C4-2B (cell line): Measurements from ENCODE around the gene LIN28B.
"Not testable (repeated sequence)": the region's sequence is repeated elsewhere in the genome, so short reads cannot be mapped to it uniquely, and the experiment has no call there.

ENCODE experiments used
- H3K27ac ChIP-seq: fragments of 450-650 bp; 2 replicates; pipeline ENCODE4 v1.5.1; 2017
- ZFX ChIP-seq: fragments of 450-650 bp; IDR thresholded peaks from 2 replicates; pipeline ENCODE4 v1.6.1; 2017
- TF ChIP-seq, protein P1 (sequence below): fragments of 450-650 bp; conservative IDR thresholded peaks from 2 replicates; pipeline ENCODE4 v1.5.1; 2017; ENCODE audit warnings: mild to moderate bottlenecking

LIN28B gene

DNA sequence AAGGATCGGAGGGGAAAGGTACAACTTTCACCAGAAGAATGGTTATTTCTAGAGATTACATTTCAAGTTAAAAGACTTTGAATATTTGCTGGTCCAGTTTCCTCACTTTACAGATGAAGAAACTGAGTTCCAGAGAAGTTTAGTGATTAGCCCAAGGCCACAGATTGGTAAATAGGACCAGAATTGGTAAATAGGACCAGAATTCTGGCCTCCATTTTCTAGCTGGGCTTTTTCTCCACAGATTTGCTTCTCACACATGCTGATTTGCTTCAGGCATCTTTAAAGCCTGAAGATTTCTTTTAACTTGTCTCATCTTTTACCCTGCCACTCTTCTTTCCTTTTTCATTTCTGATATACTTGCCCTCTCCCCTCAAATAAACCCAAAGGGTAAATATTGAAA is 5.2 kb upstream of the LIN28B start:
- no peak overlapping the region for H3K27ac ChIP-seq
- TF ChIP-seq ZFX = no peak
- TF ChIP-seq, protein P1, sequence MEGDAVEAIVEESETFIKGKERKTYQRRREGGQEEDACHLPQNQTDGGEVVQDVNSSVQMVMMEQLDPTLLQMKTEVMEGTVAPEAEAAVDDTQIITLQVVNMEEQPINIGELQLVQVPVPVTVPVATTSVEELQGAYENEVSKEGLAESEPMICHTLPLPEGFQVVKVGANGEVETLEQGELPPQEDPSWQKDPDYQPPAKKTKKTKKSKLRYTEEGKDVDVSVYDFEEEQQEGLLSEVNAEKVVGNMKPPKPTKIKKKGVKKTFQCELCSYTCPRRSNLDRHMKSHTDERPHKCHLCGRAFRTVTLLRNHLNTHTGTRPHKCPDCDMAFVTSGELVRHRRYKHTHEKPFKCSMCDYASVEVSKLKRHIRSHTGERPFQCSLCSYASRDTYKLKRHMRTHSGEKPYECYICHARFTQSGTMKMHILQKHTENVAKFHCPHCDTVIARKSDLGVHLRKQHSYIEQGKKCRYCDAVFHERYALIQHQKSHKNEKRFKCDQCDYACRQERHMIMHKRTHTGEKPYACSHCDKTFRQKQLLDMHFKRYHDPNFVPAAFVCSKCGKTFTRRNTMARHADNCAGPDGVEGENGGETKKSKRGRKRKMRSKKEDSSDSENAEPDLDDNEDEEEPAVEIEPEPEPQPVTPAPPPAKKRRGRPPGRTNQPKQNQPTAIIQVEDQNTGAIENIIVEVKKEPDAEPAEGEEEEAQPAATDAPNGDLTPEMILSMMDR = no peak

DNA sequence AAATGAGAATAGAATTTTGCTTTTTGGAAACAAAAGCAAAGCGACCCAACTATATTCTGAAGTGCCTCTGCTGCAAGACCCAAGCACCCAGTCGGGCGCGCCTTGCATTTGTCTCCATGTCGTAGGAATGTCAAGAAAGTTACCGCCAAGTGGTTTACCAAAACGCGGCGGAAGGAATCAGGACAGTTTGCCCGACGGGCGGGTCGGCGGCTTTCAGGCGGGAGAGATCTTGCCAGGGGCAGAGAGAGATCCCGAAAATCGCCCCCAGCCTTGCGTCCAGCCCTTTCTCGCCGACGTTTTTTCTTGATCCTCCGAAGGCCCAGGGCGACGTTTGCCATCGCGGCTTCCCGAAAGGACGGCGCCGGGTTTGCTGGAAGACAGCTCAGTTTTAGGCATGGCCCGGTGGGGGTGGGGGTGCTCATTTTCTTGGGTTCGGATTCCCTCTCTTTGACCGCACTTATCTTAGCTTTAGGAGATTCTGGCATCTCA is 4.0 kb upstream of the LIN28B start:
- TF ChIP-seq, protein P1 = no peak
- TF ChIP-seq ZFX = no peak
- no peak overlapping the region for H3K27ac ChIP-seq

DNA sequence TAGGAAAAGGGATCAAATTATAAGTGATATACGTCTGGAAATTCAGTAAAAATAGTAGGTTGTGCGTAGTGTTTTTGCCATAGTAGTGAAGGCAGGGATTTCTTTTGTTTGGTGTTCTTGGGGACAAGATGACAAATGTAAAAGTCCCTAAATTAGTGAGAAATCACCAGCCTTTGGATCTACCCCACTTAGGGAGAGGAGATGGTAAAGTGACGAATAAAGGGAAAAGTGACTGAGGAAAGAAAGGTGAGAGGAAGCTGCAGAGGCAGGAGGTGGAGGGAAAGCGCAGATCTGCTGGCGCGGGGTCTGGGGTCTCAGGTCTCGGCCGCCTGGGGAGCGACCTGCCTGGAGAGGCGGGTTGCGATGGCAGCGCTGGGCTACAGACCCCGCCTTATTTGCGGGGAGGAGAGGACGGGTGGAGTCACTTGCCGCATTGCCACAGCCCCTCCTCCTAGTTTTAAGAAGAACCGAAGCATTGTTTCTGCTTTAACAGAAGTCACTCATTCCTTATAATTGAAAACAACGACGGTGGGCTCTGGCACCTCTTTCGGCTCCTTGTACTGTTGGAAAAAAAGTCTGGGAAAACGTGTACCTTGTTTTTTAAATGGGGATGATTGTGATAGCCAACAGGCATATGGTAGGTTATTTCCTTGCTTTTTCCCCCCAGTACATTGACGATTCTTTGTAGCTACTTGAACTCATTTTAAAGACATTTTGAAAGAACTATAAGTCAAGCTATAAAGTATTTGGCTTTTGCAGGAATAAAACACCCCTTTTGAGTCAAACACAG is 3.3 kb upstream of the LIN28B start:
- H3K27ac ChIP-seq = not testable (repeated sequence)

DNA sequence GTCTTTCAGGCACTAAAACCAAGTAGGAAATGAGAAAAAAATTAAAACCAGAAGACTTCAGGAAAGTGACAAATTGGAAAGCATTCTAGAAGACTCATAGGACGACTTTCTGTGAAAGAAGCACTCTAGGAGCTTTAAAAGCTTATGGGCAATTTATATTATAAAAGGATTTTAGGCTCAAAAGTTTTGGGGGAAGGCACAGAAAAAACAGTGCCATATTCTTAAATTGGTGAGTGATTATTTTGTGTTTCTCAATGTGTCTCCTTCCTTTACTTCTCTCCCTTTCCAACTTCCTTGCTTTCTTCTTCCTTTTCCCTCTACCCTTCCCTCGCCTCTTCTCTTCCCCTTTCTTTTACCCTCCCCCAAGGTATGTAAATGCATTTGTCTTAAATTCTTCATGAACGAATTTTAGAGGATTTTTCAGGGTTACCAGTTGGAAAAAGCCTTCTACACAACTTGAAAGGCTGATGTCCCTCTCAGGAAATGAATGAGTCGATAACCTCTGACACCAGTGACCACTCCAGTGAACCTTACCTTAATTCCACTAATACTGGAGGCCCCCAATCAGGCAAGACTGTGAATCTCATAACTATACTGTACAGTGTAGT is 2.6 kb upstream of the LIN28B start:
- H3K27ac ChIP-seq = no peak overlapping the region
- TF ChIP-seq ZFX = no peak
- TF ChIP-seq, protein P1 = no peak

DNA sequence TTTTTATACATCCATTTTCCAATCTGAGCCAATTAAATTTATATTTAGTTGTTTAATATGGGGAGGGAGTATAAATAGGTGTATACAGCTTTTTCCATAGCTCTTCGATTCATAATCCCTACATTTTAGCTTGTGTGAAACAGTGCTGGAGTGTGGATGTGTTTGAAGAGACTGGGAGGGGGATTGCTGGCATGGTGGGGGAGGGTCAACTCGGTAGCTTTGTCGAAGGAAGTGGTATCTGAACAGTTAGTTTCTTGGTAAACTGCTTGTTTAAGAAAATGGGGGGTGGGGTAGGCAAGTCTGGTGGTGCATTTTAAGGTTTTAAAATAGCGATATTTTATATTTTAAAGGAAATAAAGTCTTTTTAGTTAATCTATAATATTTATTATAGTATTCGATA is 1.4 kb upstream of the LIN28B start:
- TF ChIP-seq, protein P1 = no peak
- no peak for TF ChIP-seq ZFX
- no peak overlapping the region for H3K27ac ChIP-seq

DNA sequence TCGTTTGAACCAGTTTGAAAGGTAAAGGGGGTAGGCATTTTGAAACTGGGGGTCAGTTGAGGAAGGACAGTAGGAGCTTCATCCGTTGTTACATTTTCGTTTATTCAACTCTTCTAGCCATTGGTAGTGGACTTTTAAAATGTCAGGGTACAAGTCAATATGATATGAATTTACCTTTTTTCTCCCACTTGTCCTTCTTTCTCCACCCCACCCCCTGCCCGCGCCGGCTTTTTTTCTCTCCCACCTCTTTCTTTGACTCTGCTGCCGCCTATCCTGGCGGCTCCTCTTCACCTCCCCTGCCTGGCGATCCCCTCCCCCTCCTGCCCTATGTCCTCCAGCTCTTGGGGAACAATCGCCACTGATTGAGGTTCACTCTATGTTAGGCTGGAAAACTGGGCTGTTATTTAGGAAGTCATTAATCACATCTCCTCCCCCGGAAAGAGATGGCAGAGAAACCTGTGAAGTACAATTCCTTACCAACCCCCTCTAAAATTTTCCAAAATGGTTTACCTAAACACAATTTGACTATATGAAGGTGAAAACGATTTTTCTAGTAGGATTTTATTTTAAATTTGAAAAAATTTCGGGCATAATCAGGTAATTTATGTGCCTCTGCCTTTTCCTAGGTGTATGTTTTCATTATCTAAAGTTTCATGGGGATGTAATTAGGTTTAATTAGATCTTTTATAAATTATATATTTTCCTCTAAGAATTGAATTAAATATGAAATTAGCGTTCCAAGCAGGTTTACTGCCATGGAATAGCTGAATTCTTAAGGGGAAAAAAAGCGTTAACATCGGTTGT is 778 bp upstream of the LIN28B start:
- no peak overlapping the region for H3K27ac ChIP-seq
- TF ChIP-seq, protein P1 = no peak
- no peak for TF ChIP-seq ZFX

DNA sequence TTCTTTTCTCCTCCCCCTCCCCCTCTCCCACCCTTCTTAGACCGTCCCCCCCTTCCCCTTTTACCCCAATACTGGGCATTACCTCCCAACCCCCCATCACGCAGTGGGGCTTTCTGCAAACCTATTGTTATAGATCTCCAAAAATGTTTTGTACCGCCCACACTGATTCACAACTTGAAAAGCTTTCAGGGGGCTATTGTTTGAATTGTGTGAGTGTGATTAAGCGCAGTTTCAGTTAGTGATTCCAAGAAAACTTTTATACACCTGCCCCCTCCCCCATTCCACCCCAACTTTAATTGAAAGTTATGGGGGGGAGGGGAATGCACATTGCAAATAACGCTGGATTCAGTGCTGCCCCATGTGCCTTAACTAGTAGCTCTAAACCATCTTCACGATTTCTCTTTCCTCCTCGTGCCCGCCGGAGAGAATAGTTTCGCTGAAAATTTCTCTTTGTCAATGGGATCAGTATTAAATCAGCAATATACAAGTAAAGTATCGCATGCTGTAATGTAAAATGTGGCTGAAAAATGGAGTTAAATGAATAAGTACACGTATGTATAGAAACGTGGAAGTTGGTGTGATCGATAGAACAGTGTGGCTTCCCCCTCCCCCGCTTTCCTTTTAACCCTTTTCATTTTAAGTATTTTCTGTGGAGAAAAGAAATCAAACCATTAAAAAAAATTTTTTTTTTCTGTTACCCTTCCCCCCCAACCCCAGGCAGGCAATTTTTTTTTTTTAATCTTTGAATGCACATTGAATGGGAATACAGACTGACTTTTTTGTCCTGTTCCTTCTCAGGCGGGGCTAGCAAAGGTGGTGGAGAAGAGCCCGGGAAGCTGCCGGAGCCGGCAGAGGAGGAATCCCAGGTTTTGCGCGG is 632 bp downstream of the LIN28B start:
- no peak for TF ChIP-seq ZFX
- TF ChIP-seq, protein P1 = no peak
- H3K27ac ChIP-seq = no peak overlapping the region
